ENCODE results near the gene TMEM69.
"Not testable (repeated sequence)": the region's sequence is repeated elsewhere in the genome, so short reads cannot be mapped to it uniquely, and the experiment has no call there.

TMEM69 gene, protein sequence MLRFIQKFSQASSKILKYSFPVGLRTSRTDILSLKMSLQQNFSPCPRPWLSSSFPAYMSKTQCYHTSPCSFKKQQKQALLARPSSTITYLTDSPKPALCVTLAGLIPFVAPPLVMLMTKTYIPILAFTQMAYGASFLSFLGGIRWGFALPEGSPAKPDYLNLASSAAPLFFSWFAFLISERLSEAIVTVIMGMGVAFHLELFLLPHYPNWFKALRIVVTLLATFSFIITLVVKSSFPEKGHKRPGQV

DNA sequence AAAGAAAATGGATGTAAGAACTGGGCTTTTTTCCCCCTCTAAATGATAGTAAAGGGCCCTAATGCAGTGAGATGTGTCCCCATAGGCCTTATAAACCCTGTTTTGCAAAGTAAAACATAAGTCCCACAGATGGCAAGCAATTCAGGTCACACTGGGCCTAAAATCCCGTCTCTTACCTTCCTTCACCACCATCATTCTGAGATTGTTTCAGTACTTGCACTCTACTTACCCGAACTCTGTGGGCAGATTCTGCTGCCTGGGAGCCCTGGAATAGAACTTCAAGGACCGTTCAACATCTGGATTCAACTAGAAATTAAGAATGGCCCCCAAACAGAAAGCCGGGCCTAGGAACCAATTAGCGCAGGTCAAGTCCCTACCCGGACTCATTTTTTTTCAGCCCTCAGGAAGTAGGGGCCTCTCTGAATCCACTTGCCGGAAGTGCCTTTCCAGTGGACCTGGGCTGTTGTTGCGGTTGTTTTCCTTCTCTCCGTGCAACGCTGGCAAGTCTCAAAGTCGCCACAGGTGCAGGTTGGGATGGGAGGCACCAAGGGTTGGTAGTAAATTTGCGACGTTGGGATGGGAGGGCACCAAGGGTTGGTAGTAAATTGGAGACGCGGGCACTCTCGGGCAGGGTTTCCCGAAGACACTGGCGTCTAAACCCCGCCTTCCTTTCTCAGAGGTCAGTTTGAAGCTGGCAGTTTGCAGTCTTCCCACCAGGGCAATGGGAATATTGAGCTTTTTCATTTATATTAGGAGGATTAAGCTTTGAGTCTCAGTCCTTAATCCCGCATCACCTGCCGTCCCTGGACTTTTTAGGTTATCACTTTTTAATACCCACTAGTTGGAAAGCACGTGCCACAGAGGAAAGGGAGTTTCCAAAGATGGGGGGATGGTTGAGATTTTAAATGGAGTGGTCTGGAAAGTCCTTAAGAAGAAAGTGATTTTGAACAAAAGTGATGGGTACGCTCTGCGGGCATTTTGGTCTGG, at the start of gene TMEM69:
TMEM69 (plus strand) TSS at position 428 of the 987 bp plus-strand sequence. CDS start 2,888 bp downstream, outside the sequence.
- peak; percentile 68 to 87 for DNase-seq

DNA sequence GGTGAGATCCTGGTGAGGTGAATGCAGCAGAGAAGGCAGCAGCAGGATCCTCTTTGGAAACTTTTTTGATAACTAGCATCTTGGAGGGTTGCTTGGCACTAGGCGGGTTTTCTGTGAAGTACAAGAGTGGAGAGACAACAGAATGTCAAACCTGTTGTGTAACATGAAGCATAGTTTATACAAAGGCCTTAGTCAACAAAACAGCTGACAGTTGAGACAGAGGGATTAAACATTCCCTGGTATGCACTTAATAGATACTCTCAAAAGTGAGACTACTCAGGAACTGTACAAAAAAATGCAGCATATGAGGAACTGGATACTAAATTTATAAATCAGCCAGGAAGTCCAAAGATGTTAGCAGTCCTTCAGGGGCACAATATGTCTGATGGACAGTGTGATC, 47.7 kb upstream of the TMEM69 start:
- DNase-seq = no peak

DNA sequence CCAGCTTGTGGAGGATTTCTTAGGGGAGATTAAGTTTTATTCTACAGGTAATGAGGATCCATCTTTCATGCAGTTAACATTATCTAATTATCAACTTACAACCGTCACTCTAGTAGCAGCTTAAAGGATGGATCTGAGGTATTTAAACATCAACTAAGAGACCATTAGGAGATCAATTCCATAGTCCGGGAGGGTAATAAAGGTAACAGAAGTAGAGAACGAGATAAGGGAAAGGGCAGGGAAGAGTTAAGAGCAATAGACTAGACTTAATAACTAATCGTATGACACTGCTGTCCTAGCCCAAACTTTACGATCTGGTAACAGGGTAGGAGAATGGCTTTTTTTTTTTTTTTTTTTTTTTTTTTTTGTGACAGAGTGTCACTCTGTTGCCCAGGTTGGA, 44.7 kb upstream of the TMEM69 start:
- DNase-seq = no peak

DNA sequence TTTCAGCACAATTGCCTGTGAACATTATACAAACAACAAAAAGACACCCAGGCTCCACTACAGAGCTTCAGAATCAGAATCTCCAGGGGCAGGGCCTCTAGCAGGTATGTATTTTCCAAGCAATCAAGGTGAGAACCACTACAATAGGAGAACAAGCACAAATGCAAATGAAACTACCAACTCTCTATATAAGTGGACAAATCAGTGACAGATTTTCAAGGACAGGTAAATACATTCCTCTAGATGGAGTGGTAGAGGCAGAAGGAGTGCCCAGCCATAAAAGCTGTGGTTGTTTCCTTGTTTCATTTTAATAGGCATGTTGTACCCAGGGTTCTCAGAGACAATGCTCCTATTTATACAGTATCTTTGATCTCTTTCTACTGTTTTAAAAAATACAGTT, 44.0 kb upstream of the TMEM69 start:
- no peak for DNase-seq

DNA sequence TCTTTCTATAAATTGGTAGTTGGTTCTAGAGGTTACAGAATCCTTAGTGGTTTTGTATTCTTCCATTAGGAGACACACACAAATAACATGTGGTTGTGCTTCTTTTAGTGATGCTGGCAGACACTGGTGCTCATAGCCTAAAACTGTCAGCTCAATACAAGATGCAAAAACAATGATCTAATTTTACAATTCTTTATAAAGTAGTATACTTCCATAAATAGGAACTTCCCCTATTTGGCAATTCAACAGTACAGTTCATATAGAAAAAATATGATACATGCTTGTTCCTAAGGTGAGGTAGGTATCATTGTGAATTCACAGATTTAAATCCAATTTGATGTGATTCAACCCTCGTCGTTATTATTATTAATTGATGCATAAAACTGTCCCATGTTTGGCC, 43.3 kb upstream of the TMEM69 start:
- no peak for DNase-seq

DNA sequence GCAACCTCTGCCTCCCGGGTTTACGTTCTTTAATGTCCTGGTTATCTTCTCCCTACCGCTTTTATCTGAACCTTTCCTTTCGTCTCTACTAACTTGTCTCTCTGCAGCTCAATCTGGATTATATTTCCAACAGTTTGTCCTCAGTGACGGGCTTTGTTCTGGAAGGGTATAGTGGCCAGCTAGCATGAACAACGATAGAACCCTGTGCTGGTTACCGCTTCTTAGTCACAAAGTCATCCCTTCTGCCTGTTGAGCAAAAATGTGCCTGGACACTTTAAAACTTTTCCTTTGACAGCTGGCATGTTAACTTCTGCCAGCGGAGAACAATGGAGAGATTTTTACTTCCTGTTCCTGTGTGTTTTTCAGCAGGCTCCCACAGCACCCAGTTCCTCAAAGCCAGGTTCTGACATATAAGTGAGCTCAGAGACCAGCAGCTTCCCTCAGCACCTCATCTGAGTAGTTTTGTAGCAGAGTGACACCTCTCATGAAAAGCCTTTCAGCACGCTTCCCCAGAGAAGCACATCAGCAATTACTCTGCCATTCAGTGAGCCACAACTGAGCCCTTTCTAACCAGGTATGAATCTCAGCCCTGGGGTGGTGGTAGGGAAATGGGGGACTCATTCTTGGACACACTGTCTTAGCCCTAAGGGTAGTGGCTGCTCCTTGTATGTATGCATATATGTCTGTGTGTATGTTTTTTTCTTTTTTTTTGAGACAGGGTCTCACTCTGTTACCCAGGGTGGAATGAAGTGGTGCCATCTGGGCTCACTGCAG, 40.5 kb upstream of the TMEM69 start:
- no peak for DNase-seq

DNA sequence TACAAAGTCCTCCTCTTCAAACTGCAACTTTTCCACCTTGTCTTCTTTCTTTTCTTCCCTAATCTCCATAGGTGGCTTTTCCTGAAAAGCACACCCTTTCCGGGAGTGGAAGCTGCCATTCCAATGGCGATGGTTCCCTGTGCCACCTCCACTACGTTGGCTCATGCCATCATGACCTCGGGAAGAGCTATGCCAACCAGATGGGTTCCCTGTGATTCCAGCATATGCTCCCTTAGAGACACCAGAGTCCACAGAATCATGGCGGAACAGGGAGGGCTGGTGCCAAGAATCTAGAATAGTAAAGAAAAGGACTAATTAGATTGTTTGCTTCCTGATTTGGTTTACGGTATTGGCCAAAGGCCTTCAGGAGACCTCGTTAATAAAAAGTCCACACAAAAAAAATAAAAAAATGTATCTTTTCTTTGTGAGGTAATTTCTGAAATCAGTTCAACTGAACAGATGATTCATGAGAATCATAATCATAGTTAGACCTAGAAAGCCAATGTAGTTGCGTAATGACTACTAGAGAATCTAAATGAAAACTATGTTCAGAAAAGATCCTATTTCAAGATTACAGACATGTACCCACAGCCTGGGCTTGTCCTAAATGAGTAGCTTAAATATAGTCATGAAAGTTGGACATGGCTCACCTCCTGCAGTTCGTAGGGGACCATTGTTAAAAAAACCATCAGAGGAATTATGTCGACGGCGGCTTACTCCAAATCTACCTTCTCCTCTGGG, 33.3 kb upstream of the TMEM69 start:
- DNase-seq = no peak

DNA sequence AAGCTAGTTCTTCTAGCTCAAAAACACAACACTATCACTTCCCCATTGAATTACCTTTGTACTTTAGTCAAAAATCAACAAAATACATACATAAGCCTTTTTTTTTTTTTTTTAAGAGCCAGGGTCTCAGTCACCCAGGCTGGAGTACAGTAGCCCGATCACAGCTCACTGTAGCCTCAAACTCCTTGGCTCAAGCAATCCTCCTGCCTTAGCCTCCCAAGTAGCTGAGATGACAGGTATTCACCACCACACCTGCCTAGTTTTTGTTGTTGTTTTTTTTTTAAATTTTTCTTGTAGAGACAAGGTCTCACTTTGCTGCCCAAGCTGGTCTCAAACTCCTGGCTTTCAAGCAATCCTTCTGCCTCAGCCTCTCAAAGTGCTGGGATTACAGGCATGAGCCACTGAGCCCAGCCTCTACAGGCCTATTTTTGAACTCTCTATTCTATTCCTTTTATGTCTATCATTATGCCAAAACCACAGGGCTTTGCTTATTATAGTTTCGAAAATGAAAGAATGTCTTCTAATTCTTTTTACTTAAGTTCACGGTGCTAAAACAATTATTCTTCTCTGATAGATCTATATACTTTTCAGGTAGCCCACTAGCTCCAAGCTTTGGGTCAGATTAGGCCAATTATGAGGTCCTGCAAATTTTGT, 31.3 kb upstream of the TMEM69 start:
- DNase-seq = no peak

DNA sequence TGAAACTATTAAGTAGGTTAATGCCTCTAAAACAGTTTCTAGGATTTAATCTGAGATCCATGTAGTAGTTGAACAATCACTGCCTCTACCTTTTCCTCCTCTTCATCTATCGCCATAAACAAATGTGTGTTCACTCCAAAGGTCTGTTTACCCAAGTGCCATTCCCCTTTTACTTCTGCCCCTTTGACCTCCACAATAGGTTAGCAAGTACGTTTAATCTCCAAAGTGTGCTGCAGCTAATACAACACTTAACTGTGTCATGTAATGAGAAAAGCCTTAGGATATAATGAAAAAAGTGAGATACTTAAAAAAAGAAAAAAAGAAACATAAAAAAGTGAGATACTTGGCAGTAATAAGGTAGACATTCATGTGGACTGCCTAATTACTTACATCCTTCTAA, 29.8 kb upstream of the TMEM69 start:
- DNase-seq = no peak

DNA sequence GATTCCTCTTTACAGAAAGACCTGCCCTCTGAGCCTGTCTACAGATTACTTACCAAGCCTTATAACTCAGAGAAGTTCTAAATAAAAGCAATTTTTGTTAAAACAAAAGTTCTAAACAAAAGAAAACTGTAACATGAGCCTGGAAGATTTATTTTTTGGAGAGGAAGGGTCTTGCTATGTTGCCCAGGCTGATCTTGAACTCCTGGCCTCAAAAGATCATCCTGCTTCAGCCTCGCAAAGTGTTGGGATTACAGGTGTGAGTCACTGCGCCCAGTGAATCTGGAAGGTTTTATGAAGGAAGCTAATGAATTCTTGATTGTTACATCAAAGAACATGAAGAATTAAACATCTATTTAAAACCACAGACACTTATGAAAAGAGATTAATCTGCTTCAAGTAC, 28.8 kb upstream of the TMEM69 start:
- DNase-seq = no peak

DNA sequence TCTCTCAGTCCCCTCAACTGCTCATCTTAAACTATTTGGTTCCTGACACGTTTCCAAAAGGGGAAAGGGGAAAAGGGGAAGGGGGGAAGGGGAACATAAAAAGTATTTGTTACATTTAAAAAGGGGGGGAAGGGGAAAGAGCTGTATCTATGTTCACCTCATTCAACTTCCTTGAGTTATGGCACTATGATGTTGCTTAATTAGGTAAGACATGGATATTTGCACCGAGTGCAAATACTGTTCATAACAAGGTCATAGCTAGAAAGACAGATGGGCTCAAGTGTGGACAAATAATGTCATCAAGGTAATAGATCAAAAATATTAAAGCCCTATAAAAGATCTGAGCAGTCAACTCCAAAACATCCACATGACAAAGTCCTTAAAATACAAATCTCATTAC, 27.6 kb upstream of the TMEM69 start:
- DNase-seq = no peak

DNA sequence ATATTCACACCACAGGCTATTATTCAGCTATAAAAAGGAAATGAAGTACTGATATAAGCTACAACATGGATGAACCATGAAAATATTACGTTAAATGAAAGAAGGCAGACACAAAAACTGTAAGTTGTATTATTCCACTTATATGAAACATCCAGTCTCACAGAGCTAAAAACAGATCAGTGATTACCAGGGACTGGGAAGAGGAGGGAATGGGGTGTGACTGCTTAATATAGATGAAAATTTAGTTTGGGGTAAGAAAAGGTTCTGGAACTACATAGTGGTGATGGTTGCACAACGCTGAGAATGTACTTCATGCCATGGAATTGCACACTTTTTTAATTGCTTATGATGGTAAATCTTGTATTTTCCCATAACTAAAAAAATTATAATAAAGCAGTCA, 21.1 kb upstream of the TMEM69 start:
- DNase-seq = no peak

DNA sequence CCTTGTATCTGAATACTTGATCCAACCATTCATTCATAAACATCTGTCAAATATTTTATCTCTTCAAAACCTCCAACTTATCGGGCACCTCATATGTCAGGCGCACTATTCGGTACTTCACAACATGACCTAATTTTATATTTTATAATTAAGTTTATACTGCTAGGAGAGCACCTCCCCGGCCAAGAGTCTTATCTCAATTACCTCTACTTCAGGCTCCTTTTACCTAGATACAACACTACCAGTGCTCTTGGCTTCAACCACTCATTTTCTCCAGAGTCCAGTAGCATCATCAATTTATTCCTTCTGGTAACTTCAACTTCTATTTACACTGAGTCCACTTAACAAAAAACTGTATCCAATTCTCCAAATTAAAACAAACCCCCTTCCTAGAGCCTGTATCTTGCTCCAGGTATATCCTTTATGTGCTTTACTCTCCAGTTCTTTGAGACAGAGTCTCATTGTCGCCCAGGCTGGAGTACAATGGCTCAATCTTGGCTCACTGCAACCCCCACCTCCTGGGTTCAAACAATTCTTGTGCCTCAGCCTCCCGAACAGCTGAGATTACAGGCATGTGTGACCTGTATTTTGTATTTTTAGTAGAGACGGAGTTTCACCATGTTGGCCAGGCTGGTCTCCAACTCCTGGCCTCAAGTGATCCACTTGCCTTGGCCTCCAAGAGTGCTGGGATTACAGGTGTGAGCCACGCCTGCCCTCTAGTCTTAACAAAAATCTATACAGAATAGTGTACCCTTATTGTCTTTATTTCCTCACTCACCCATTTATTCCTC, 20.5 kb upstream of the TMEM69 start:
- no peak for DNase-seq

DNA sequence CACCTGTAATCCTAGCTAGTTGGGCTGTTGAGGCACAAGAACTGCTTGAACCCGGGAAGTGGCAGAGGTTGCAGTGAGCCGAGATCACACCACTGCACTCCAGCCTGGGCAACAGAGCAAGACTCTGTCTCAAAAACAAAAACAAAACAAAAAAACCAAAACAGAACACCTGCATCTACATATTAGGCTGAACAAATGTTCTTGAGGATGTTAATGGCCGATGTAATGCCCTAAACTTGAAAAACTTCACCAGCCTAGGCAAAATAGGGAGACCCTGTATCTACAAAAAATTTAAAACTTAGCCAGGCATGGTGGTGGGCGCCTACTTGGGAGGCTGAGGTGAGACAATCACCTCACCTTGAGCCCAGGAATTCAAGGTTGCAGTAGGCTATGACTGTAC, 19.5 kb upstream of the TMEM69 start:
- DNase-seq = no peak

DNA sequence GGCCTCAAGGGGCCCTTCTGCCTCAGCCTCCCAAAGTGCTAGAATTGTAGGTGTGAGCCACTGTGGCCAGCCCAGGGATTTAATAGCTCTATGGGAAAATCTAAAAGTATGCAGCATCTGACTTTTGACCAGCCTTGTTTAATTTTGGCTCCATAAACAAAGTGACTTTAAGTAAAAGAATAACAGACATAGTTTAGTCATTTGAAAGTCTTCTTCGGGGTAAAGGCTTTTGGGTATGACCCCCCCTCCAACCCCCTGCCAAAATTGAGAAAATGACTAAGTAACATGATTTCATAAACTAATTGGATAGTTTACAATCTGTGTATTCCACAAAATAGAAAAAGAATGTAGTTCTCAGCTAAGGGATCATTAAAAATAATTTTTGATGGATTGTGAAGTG, 18.6 kb upstream of the TMEM69 start:
- no peak for DNase-seq

DNA sequence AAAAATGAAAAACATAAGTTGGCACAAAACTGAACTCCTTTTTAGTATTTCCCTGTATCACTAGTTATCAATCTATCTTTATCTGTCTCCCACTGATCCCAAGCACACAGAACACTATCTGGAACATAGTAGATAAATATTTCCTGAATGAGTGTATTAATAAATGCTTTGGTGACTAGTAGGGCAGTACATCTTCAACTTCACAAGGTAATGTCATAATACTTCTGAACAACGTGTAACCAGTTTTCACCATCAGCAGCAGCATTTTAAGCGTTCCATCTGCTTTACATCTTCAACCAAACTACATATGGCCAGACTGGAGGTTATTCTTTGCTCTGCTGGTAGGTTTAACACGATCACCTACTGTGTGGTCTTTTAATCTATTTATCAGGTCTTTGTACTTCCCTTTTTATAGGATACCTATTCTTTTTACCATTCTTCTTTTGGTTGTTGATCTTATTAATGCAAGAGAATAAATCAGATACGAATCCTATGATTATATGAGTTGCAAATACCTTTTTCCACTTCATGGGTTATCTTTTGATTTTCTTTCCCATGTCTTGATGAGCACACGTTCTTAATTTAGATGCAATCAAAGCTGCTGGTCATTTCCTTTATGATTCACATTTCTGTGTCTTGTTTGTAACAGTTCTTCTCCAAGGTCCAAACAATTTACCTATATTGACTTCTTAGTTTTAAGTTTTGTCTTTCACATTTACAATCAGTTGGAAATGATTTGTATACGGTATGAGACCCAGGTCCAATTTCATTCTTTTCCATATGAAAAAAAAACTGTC, 17.9 kb upstream of the TMEM69 start:
- no peak for DNase-seq

DNA sequence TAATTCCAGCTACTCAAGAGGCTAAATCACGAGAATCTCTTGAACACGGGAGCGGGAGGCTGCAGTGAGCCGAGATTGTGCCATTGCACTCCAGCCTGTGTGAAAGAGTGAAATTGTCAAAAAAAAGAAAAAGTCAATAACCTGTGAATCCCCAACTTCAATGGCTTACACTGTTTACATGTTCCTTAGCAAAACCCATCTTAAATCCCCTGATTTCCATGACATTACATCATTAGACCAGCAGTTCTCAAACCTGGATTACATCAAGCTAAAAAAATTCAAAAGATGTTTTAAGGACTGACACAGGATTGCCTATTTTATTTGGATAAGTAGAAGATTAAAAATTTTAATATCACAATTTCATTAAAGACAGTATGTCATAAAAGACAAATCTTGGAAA, 14.0 kb upstream of the TMEM69 start:
- no peak for DNase-seq

DNA sequence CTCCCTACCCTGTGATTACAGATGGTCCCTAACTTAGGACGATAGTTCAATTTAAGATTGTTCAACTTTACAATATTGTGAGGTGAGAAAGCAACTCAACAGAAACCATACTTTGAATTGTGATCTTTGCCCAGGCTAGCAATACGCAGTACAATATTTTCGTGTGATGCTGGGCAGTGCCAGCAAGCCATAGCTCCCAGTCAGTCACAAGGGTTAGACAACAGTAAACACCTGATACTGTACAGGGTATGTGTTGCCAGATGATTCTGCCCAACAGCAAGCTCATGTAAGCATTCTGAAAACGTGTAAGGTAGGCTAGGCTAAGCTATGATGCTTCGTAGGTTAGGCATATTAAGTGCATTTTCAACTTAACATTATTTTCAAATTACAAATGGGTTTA, 13.5 kb upstream of the TMEM69 start:
- DNase-seq = no peak

DNA sequence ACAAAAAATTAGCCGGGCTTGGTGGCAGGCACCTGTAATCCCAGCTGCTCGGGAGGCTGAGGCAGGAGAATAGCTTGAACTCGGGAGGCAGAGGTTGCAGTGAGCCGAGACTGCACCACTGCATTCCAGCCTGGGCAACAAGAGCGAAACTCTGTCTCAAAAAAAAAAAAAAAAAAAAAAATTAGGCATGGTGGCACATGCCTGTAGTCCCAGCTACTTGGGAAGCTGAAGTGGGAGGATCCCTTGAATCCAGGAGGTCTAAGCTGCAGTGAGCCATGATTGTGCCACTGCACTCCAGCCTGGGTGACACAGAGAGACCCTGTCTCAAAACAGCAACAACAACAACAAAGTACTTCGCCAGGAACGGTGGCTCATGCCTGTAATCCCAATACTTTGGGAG, 11.4 kb upstream of the TMEM69 start:
- DNase-seq = not testable (repeated sequence)

DNA sequence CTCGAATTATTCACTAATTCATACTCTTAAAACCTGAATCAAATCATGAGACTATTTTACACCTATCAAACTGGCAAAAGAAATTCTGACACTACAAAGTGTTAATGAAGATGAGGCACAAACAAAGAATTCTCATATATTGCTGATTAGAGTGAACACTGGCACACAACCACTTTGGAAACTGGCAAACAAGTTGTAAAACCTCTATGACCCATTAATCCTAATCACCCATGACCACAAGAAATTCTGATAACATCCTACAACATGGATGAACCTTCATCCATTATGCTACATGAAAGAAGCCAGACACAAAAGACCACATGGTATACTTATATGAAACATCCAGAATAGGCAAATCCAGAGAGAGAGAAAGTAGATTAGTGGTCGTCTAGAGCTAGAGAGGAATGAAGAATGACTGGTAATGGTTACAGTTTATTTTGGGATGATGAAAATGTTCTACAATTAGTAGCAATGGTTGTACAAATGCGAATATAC, 10.2 kb upstream of the TMEM69 start:
- no peak for DNase-seq

Data from NCI-H524 (cell line).